Measurements from ENCODE around the gene GPR135. TPM values are rescaled to one million over a fixed set of nuclear protein-coding genes. Genes with fewer than 3 reads are reported as not detected.
A peak's percentile ranks its signal among the peaks of the same experiment; 100 is the strongest.

The GPR135 gene
- total RNA-seq (1 to 10 TPM; 1.3 to 2.7 (median 2.2) TPM), polyA plus RNA-seq (under 1 TPM; 0.11 to 0.25 TPM), total RNA-seq (2.2 reads per million, percentile 10 among the genes with 10 or more reads in this experiment)

GRCh38 chr14:59465316-59466135 lies at the start of gene GPR135:
TSS of gene GPR135 (minus strand) at chr14:59465380. CDS start at chr14:59465226, 154 bp downstream.
- peak within 1 kb of the TSS; percentile 65 for H3K27ac ChIP-seq (ENCODE audit: low read depth, low read length)
- ATAC-seq (peak; percentile 62), DNase-seq (peak in 8 of 9 donors; percentile 23 to 50 (median 42))
- no peaks in the 10 kb centered on the region for H3K27me3 ChIP-seq (ENCODE audit: control insufficient read depth in 2 of 2, insufficient read depth in 2 of 2, low read length in 2 of 2)
- H3K4me1 Mint-ChIP-seq = peaks cover 0 to 17% (median 7%) of the 10 kb centered on the region in 7 donors
- peak within 1 kb of the TSS; percentile 66 for H3K4me3 ChIP-seq (ENCODE audit: low read length)
- H3K9me3 Mint-ChIP-seq = no peaks in the 10 kb centered on the region
- peaks cover 0 to 9% (median 6%) of the 10 kb centered on the region in 5 donors for H3K36me3 Mint-ChIP-seq
- intact Hi-C loops (cut with micrococcal nuclease) = loop anchor here (1.0 to 10.0 kb wide), 5 partner anchors 19 to 1268 kb away; partner anchors contain the start of genes DAAM1 (in 1 of the 2), JKAMP (in 1 of the 2), L3HYPDH (in 1 of the 2) and PPM1A (in 1 of the 2)
- CTCF ChIA-PET = interaction anchor here (1.0 kb wide), 1 partner anchor 866 kb away, joined by 3 read pairs; no protein-coding TSS in a partner anchor
- no peaks in the 10 kb centered on the region for H3K9me3 ChIP-seq (ENCODE audit: control insufficient read depth in 2 of 3, low read length in 3 of 3)
- H3K27ac Mint-ChIP-seq = peak within 1 kb of the TSS; percentile 41 to 91 (median 82)
- POLR2A ChIA-PET = interaction anchor here (1.1 to 5.2 kb wide), 3 partner anchors 10 to 18 kb away, joined by 3 to 34 read pairs (median 4); partner anchors contain the start of genes JKAMP and L3HYPDH
- peaks cover 0 to 9% of the 10 kb centered on the region in 2 donors for H3K4me1 ChIP-seq (ENCODE audit: control insufficient read depth in 2 of 2, insufficient read depth in 2 of 2, low read length in 2 of 2)
- H3K27me3 Mint-ChIP-seq = peaks cover 4 to 12% (median 6%) of the 10 kb centered on the region in 5 donors
- H3K4me3 Mint-ChIP-seq = peak within 1 kb of the TSS; percentile 85 to 94 (median 90)
- H3K36me3 ChIP-seq (ENCODE audit: control insufficient read depth in 2 of 3, insufficient read depth in 3 of 3, low read length in 3 of 3) = no peaks in the 10 kb centered on the region

GRCh38 chr14:59511916-59512575 lies 46.9 kb upstream of the GPR135 start:
- POLR2A ChIA-PET = no interaction called here
- peaks cover 16 to 41% (median 23%) of the 10 kb centered on the region in 5 donors for H3K27me3 Mint-ChIP-seq
- no peaks in the 10 kb centered on the region for H3K36me3 Mint-ChIP-seq
- Histone ChIP-seq H3K27ac (ENCODE audit: low read depth, low read length) (no peak overlapping the region), H3K4me3 (ENCODE audit: low read length) (no peak overlapping the region), H3K27me3 (ENCODE audit: control insufficient read depth in 2 of 2, insufficient read depth in 2 of 2, low read length in 2 of 2) (no peaks in the 10 kb centered on the region), H3K4me1 (ENCODE audit: control insufficient read depth in 2 of 2, insufficient read depth in 2 of 2, low read length in 2 of 2) (no peaks in the 10 kb centered on the region), H3K9me3 (ENCODE audit: control insufficient read depth in 2 of 3, low read length in 3 of 3) (no peaks in the 10 kb centered on the region), H3K36me3 (ENCODE audit: control insufficient read depth in 2 of 3, insufficient read depth in 3 of 3, low read length in 3 of 3) (no peaks in the 10 kb centered on the region)
- ATAC-seq (no peak), DNase-seq (peak in 2 of 9 donors; percentile 2 to 4)
- H3K27ac Mint-ChIP-seq = no peak overlapping the region
- peaks cover 0 to 7% (median 0%) of the 10 kb centered on the region in 11 donors for H3K9me3 Mint-ChIP-seq
- H3K4me3 Mint-ChIP-seq = no peak overlapping the region
- intact Hi-C loops (cut with micrococcal nuclease) = loop anchor here in 1 of 2 donors (1.0 kb wide), 1 partner anchor 64 kb away; the partner anchor contains the start of gene CCDC175
- peaks cover 0 to 3% (median 0%) of the 10 kb centered on the region in 7 donors for H3K4me1 Mint-ChIP-seq
- CTCF ChIA-PET = interaction anchor here (0.9 kb wide), 1 partner anchor 27 kb away, joined by 3 read pairs; no protein-coding TSS in a partner anchor

- intact Hi-C loops (cut with micrococcal nuclease) = no loop called here
- no peak overlapping the region for H3K27ac ChIP-seq (ENCODE audit: low read depth, low read length)
- H3K4me3 ChIP-seq (ENCODE audit: low read length) = no peak overlapping the region
- CTCF ChIA-PET = no interaction called here
- peaks cover 0 to 3% (median 0%) of the 10 kb centered on the region in 7 donors for H3K4me1 Mint-ChIP-seq
- H3K36me3 Mint-ChIP-seq = no peaks in the 10 kb centered on the region
- no peak overlapping the region for H3K4me3 Mint-ChIP-seq
- no peaks in the 10 kb centered on the region for H3K9me3 ChIP-seq (ENCODE audit: control insufficient read depth in 2 of 3, low read length in 3 of 3)
- no peaks in the 10 kb centered on the region for H3K36me3 ChIP-seq (ENCODE audit: control insufficient read depth in 2 of 3, insufficient read depth in 3 of 3, low read length in 3 of 3)
- no peaks in the 10 kb centered on the region for H3K4me1 ChIP-seq (ENCODE audit: control insufficient read depth in 2 of 2, insufficient read depth in 2 of 2, low read length in 2 of 2)
- DNase-seq (no peak), ATAC-seq (no peak)
- peaks cover 8 to 35% (median 21%) of the 10 kb centered on the region in 5 donors for H3K27me3 Mint-ChIP-seq
- POLR2A ChIA-PET = no interaction called here
- no peak overlapping the region for H3K27ac Mint-ChIP-seq
- H3K27me3 ChIP-seq (ENCODE audit: control insufficient read depth in 2 of 2, insufficient read depth in 2 of 2, low read length in 2 of 2) = no peaks in the 10 kb centered on the region
- peaks cover 0 to 7% (median 0%) of the 10 kb centered on the region in 11 donors for H3K9me3 Mint-ChIP-seq
These were observed 45.8 kb upstream of the GPR135 start for GRCh38 chr14:59510966-59511365.

- peaks cover 0 to 7% (median 0%) of the 10 kb centered on the region in 11 donors for H3K9me3 Mint-ChIP-seq
- H3K36me3 ChIP-seq (ENCODE audit: control insufficient read depth in 2 of 3, insufficient read depth in 3 of 3, low read length in 3 of 3) = no peaks in the 10 kb centered on the region
- H3K27me3 ChIP-seq (ENCODE audit: control insufficient read depth in 2 of 2, insufficient read depth in 2 of 2, low read length in 2 of 2) = no peaks in the 10 kb centered on the region
- peaks cover 8 to 30% (median 17%) of the 10 kb centered on the region in 5 donors for H3K27me3 Mint-ChIP-seq
- ChIA-PET CTCF (no interaction called here), POLR2A (no interaction called here)
- H3K4me1 ChIP-seq (ENCODE audit: control insufficient read depth in 2 of 2, insufficient read depth in 2 of 2, low read length in 2 of 2) = no peaks in the 10 kb centered on the region
- intact Hi-C loops (cut with micrococcal nuclease) = no loop called here
- H3K4me3 ChIP-seq (ENCODE audit: low read length) = no peak overlapping the region
- DNase-seq = no peak
- H3K4me1 Mint-ChIP-seq = peaks cover 0 to 3% (median 0%) of the 10 kb centered on the region in 7 donors
- H3K9me3 ChIP-seq (ENCODE audit: control insufficient read depth in 2 of 3, low read length in 3 of 3) = no peaks in the 10 kb centered on the region
- no peak for ATAC-seq
- H3K4me3 Mint-ChIP-seq = no peak overlapping the region
- no peaks in the 10 kb centered on the region for H3K36me3 Mint-ChIP-seq
- H3K27ac Mint-ChIP-seq = peak overlapping the region in 1 of 9 donors; percentile 15
- no peak overlapping the region for H3K27ac ChIP-seq (ENCODE audit: low read depth, low read length)
These were observed 44.8 kb upstream of the GPR135 start for GRCh38 chr14:59510001-59510400.

- Histone ChIP-seq H3K9me3 (ENCODE audit: control insufficient read depth in 2 of 3, low read length in 3 of 3) (no peaks in the 10 kb centered on the region), H3K4me1 (ENCODE audit: control insufficient read depth in 2 of 2, insufficient read depth in 2 of 2, low read length in 2 of 2) (peaks cover 0 to 4% of the 10 kb centered on the region in 2 donors), H3K4me3 (ENCODE audit: low read length) (no peak overlapping the region), H3K27me3 (ENCODE audit: control insufficient read depth in 2 of 2, insufficient read depth in 2 of 2, low read length in 2 of 2) (no peaks in the 10 kb centered on the region), H3K27ac (ENCODE audit: low read depth, low read length) (no peak overlapping the region), H3K36me3 (ENCODE audit: control insufficient read depth in 2 of 3, insufficient read depth in 3 of 3, low read length in 3 of 3) (peaks cover 0 to 2% (median 1%) of the 10 kb centered on the region in 3 experiments)
- ATAC-seq (no peak), DNase-seq (no peak)
- CTCF ChIA-PET = no interaction called here
- peaks cover 0 to 2% (median 0%) of the 10 kb centered on the region in 5 donors for H3K36me3 Mint-ChIP-seq
- intact Hi-C loops (cut with micrococcal nuclease) = loop anchor here in 1 of 2 donors (5.0 kb wide), 3 partner anchors 178 to 678 kb away; no protein-coding TSS in a partner anchor
- no peak overlapping the region for H3K4me3 Mint-ChIP-seq
- H3K9me3 Mint-ChIP-seq = no peaks in the 10 kb centered on the region
- POLR2A ChIA-PET = no interaction called here
- no peak overlapping the region for H3K27ac Mint-ChIP-seq
- H3K4me1 Mint-ChIP-seq = peaks cover 1 to 10% (median 9%) of the 10 kb centered on the region in 7 donors
- peaks cover 8 to 24% (median 17%) of the 10 kb centered on the region in 5 donors for H3K27me3 Mint-ChIP-seq
These were observed 43.9 kb upstream of the GPR135 start for GRCh38 chr14:59509101-59509500.

GRCh38 chr14:59507752-59508103 lies 42.5 kb upstream of the GPR135 start:
- H3K36me3 Mint-ChIP-seq = peaks cover 0 to 6% (median 0%) of the 10 kb centered on the region in 5 donors
- no peak overlapping the region for H3K27ac Mint-ChIP-seq
- Histone ChIP-seq H3K4me1 (ENCODE audit: control insufficient read depth in 2 of 2, insufficient read depth in 2 of 2, low read length in 2 of 2) (peaks cover 0 to 4% of the 10 kb centered on the region in 2 donors), H3K36me3 (ENCODE audit: control insufficient read depth in 2 of 3, insufficient read depth in 3 of 3, low read length in 3 of 3) (peaks cover 0 to 5% (median 3%) of the 10 kb centered on the region in 3 experiments), H3K27me3 (ENCODE audit: control insufficient read depth in 2 of 2, insufficient read depth in 2 of 2, low read length in 2 of 2) (no peaks in the 10 kb centered on the region), H3K27ac (ENCODE audit: low read depth, low read length) (no peak overlapping the region), H3K4me3 (ENCODE audit: low read length) (no peak overlapping the region), H3K9me3 (ENCODE audit: control insufficient read depth in 2 of 3, low read length in 3 of 3) (no peaks in the 10 kb centered on the region)
- H3K4me1 Mint-ChIP-seq = peaks cover 3 to 14% (median 13%) of the 10 kb centered on the region in 7 donors
- H3K27me3 Mint-ChIP-seq = peaks cover 8 to 18% (median 13%) of the 10 kb centered on the region in 5 donors
- CTCF ChIA-PET = interaction anchor here (1.1 to 1.4 kb wide), 2 partner anchors 15 to 677 kb away, joined by 5 to 6 read pairs; no protein-coding TSS in a partner anchor
- no peak overlapping the region for H3K4me3 Mint-ChIP-seq
- H3K9me3 Mint-ChIP-seq = no peaks in the 10 kb centered on the region
- DNase-seq (no peak), ATAC-seq (no peak)
- intact Hi-C loops (cut with micrococcal nuclease) = loop anchor here (1.0 to 5.0 kb wide), 7 partner anchors 43 to 680 kb away; partner anchors contain the start of gene CCDC175 (in 2 of the 2)
- POLR2A ChIA-PET = interaction anchor here (0.5 kb wide), 1 partner anchor 9 kb away, joined by 3 read pairs; no protein-coding TSS in a partner anchor

All from naive thymus-derived CD4-positive, alpha-beta T cell (primary cell).